Motor neuron (in vitro differentiated cells): Measurements from ENCODE around the gene DRAP1. TPM values are rescaled to one million over a fixed set of nuclear protein-coding genes. Genes with fewer than 3 reads are reported as not detected.
A peak's percentile ranks its signal among the peaks of the same experiment; 100 is the strongest.
"Not testable (repeated sequence)": the region's sequence is repeated elsewhere in the genome, so short reads cannot be mapped to it uniquely, and the experiment has no call there.

Experiments
- ATAC-seq, 8 experiments: fragments of 200-7000 bp; cut with Tn5 transposase; replicated peaks in 6 of 8; 2 replicates each; pipeline ENCODE4 v1.8.0; 2021; ENCODE audit warnings: mild to moderate bottlenecking in 8 of 8, moderate library complexity in 8 of 8
- H3K27ac ChIP-seq, 2 donors: fragments of 250-450 bp; sonication (Bioruptor Pico); 2 replicates each; pipeline ENCODE4 v1.9.0; 2021; ENCODE audit warnings: antibody characterized with exemption in 2 of 2, mild to moderate bottlenecking in 2 of 2, moderate library complexity in 1 of 2
- H3K4me1 ChIP-seq, 2 donors: fragments of 250-450 bp; sonication (Bioruptor Pico); replicated peaks in 1 of 2; 2 replicates each; pipeline ENCODE4 v1.6.1; 2021; ENCODE audit warnings: antibody characterized with exemption in 2 of 2, mild to moderate bottlenecking in 2 of 2, moderate library complexity in 1 of 2
- H3K4me3 ChIP-seq, 5 donors: fragments of 250-450 bp; sonication (Bioruptor Pico); 2 replicates each; pipeline ENCODE4 v1.9.0; 2021; ENCODE audit warnings: antibody characterized with exemption in 5 of 5, mild to moderate bottlenecking in 5 of 5, moderate library complexity in 4 of 5
- WGBS, 10 experiments: fragments of 450-650 bp; shearing (Covaris generic); methylation state at CpG; one replicate each; pipeline ENCODE4 v1.0.0; 2022; 5-methylcytosine and 5-hydroxymethylcytosine counted together
- in situ Hi-C, 9 experiments: fragments of 400-800 bp; cut with MboI; loops; one replicate each; pipeline ENCODE4 v1.15.0; 2021; ENCODE audit warnings: low sequenced_read_pairs in 9 of 9, low pct_unique_long_range_greater_than_20kb in 2 of 9; ENCODE audit not compliant: unreplicated experiment in 9 of 9
- total RNA-seq, 8 experiments: library from RNA; unstranded; fragments of 300-600 nt; gene quantifications; 2 replicates each; pipeline versions ENCODE4 v1.2.3 to v1.2.4, GENCODE V29; 2022

The DRAP1 gene
- total RNA-seq, 8 experiments from 2014 or later: 81.0 to 228 (median 135) TPM

- WGBS, 10 experiments: 0 to 1% (median 0%) methylated on average over 1 to 33 of the region's 94 CpGs; no CpG with 5 or more reads in 4 of the 10 experiments
- in situ Hi-C loops: loop anchor here in 1 of 9 experiments (25.0 kb wide), 1 partner anchor 97 kb away; no protein-coding TSS in a partner anchor
- Histone ChIP-seq H3K27ac (peak within 1 kb of the TSS; percentile 45 to 65), H3K4me1 (peaks cover 34 to 36% of the 10 kb centered on the region in 2 donors), H3K4me3 (peak within 1 kb of the TSS; percentile 52 to 65 (median 54))
- peak; percentile 33 to 70 (median 64) for ATAC-seq
These were observed 28.7 kb upstream of the DRAP1 start, which contains the start of gene CCDC85B for GRCh38 chr11:65890324-65891218. CCDC85B (plus strand) TSS chr11:65890673; CDS start chr11:65890784, 111 bp downstream.

GRCh38 chr11:65891219-65892136 is 27.7 kb upstream of the DRAP1 start:
- Histone ChIP-seq H3K4me3 (peak overlapping the region; percentile 52 to 65 (median 54)), H3K27ac (no peak overlapping the region), H3K4me1 (peaks cover 34 to 36% of the 10 kb centered on the region in 2 donors)
- no peak for ATAC-seq
- WGBS, 10 experiments: 10 to 43% (median 33%) methylated on average over 2 to 10 of the region's 57 CpGs; no CpG with 5 or more reads in 4 of the 10 experiments
- in situ Hi-C loops: loop anchor here in 1 of 9 experiments (25.0 kb wide), 1 partner anchor 96 kb away; no protein-coding TSS in a partner anchor

GRCh38 chr11:65892137-65892540 is 27.1 kb upstream of the DRAP1 start:
- Histone ChIP-seq H3K4me3 (peak overlapping the region; percentile 52 to 65 (median 54)), H3K4me1 (peaks cover 29 to 30% of the 10 kb centered on the region in 2 donors)
- not testable (repeated sequence) for H3K27ac ChIP-seq, ATAC-seq
- 55 to 88% (median 61%) methylated on average over 2 to 4 of the region's 5 CpGs; no CpG with 5 or more reads in 7 of the 10 experiments for whole genome bisulfite sequencing, 10 experiments
- in situ Hi-C loops: loop anchor here in 1 of 9 experiments (25.0 kb wide), 1 partner anchor 95 kb away; no protein-coding TSS in a partner anchor

- Histone ChIP-seq H3K4me3 (no peak overlapping the region), H3K4me1 (peaks cover 24 to 26% of the 10 kb centered on the region in 2 donors), H3K27ac (no peak overlapping the region)
- WGBS, 10 experiments: 80 to 83% methylated on average over 2 to 4 of the region's 10 CpGs; no CpG with 5 or more reads in 8 of the 10 experiments
- ATAC-seq: no peak
- in situ Hi-C loops: loop anchor here in 1 of 9 experiments (25.0 kb wide), 1 partner anchor 95 kb away; no protein-coding TSS in a partner anchor
These were observed 26.4 kb upstream of the DRAP1 start for GRCh38 chr11:65892661-65893317.

- WGBS, 10 experiments: 84 to 100% (median 90%) methylated on average over 1 to 12 of the region's 16 CpGs; no CpG with 5 or more reads in 4 of the 10 experiments
- Histone ChIP-seq H3K27ac (peak overlapping the region in 1 of 2 donors; percentile 15), H3K4me3 (no peak overlapping the region), H3K4me1 (peaks cover 22 to 24% of the 10 kb centered on the region in 2 donors)
- in situ Hi-C loops: loop anchor here in 1 of 9 experiments (25.0 kb wide), 1 partner anchor 93 kb away; no protein-coding TSS in a partner anchor
- ATAC-seq: no peak
These were observed 25.1 kb upstream of the DRAP1 start for GRCh38 chr11:65894034-65894591.

GRCh38 chr11:65895482-65895981 is 23.7 kb upstream of the DRAP1 start:
- H3K27ac ChIP-seq: no peak overlapping the region
- no peak for ATAC-seq
- in situ Hi-C loops: loop anchor here in 1 of 9 experiments (25.0 kb wide), 1 partner anchor 92 kb away; no protein-coding TSS in a partner anchor
- H3K4me1 ChIP-seq: peaks cover 12 to 16% of the 10 kb centered on the region in 2 donors
- no peak overlapping the region for H3K4me3 ChIP-seq
- WGBS, 10 experiments: 11 to 100% (median 79%) methylated on average over 1 to 4 of the region's 5 CpGs; no CpG with 5 or more reads in 2 of the 10 experiments

GRCh38 chr11:65896034-65896999 is 22.9 kb upstream of the DRAP1 start:
- no peak overlapping the region for H3K4me3 ChIP-seq
- H3K27ac ChIP-seq: no peak overlapping the region
- no peak for ATAC-seq
- 71 to 100% (median 83%) methylated on average over 1 to 11 of the region's 14 CpGs; no CpG with 5 or more reads in 3 of the 10 experiments for WGBS, 10 experiments
- in situ Hi-C loops: loop anchor here in 1 of 9 experiments (25.0 kb wide), 1 partner anchor 91 kb away; no protein-coding TSS in a partner anchor
- peaks cover 12 to 16% of the 10 kb centered on the region in 2 donors for H3K4me1 ChIP-seq

- ATAC-seq: no peak
- no peak overlapping the region for H3K4me3 ChIP-seq
- WGBS, 10 experiments: 17 to 100% (median 80%) methylated on average over 1 to 4 of the region's 4 CpGs; no CpG with 5 or more reads in 1 of the 10 experiments
- H3K27ac ChIP-seq: no peak overlapping the region
- in situ Hi-C loops: loop anchor here in 1 of 9 experiments (25.0 kb wide), 1 partner anchor 90 kb away; no protein-coding TSS in a partner anchor
- peaks cover 5 to 12% of the 10 kb centered on the region in 2 donors for H3K4me1 ChIP-seq
These were observed 22.2 kb upstream of the DRAP1 start for GRCh38 chr11:65897020-65897471.

GRCh38 chr11:65898656-65899355 is 20.4 kb upstream of the DRAP1 start:
- WGBS, 10 experiments: 9 to 71% (median 43%) methylated on average over 1 to 13 of the region's 28 CpGs; no CpG with 5 or more reads in 2 of the 10 experiments
- H3K27ac ChIP-seq: no peak overlapping the region
- in situ Hi-C loops: loop anchor here in 1 of 9 experiments (25.0 kb wide), 1 partner anchor 88 kb away; no protein-coding TSS in a partner anchor
- ATAC-seq: peak in 2 of 8 experiments; percentile 1 to 4
- peak overlapping the region in 3 of 5 donors; percentile 8 to 34 (median 22) for H3K4me3 ChIP-seq
- H3K4me1 ChIP-seq: peaks cover under 1 to 2% of the 10 kb centered on the region in 2 donors
